IPS-18c (cell line): Measurements from ENCODE around the gene GRIN2C.
A peak's percentile ranks its signal among the peaks of the same experiment; 100 is the strongest.
"Not testable (repeated sequence)": the region's sequence is repeated elsewhere in the genome, so short reads cannot be mapped to it uniquely, and the experiment has no call there.

ENCODE experiments used
- H3K4me3 ChIP-seq: 2 replicates; pipeline ENCODE4 v1.7.0; 2013; ENCODE audit warnings: low read depth, mild to moderate bottlenecking, low read length, moderate library complexity; ENCODE audit not compliant: insufficient read depth
- H3K9me3 ChIP-seq: one replicate; pipeline ENCODE4 v1.6.1; 2013; ENCODE audit warnings: mild to moderate bottlenecking, low read length, moderate library complexity; ENCODE audit not compliant: control insufficient read depth, insufficient read depth

GRIN2C gene

GRCh38 chr17:74859459-74860228 lies at the start of gene GRIN2C:
Gene GRIN2C, minus strand, starts transcription at chr17:74859885. Its CDS starts 4,793 bp downstream, at chr17:74855092.
- H3K4me3 ChIP-seq: peak within 1 kb of the TSS; percentile 44

GRCh38 chr17:74909097-74909496 lies 49.4 kb upstream of the GRIN2C start:
- not testable (repeated sequence) for H3K9me3 ChIP-seq, H3K4me3 ChIP-seq

More at GRCh38 chr17:74859459-74860228, at the start of gene GRIN2C:
- no peaks in the 10 kb centered on the region for H3K9me3 ChIP-seq

DNA sequence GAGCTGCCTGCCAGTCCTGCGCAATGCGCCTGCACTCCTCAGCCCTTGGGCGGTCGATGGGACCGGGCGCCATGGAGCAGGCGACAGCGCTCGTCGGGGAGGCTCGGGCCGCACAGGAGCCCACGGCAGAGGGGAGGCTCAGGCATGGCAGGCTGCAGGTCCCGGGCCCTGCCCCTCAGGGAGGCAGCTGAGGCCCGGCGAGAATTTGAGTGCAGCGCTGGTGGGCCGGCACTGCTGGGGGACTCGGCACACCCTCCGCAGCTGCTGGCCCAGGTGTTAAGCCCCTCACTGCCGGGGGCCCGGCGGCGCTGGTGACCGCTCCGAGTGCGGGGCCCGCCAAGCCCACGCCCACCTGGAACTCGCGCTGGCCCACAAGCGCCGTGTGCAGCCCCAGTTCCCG lies 47.3 kb upstream of the GRIN2C start:
- H3K4me3 ChIP-seq: no peak overlapping the region
- no peaks in the 10 kb centered on the region for H3K9me3 ChIP-seq

DNA sequence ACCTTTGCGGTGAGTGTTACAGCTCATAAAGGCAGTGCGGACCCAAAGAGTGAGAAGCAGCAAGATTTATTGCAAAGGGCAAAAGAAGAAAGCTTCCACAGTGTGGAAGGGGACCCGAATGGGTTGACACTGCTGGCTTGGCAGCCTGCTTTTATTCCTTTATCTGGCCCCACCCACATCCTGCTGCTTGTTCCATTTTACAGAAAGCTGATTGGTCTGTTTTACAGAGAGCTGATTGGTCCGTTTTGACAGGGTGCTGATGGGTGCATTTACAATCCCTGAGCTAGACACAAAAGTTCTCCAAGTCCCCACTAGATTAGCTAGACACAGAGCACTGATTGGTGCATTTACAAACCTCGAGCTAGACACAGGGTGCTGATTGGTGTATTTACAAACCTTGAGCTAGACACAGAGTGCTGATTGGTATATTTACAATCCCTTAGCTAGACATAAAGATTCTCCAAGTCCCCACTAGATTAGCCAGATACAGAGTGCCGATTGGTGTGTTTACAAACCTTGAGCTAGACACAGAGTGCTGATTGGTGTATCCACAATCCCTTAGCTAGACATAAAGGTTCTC lies 46.6 kb upstream of the GRIN2C start:
- not testable (repeated sequence) for H3K4me3 ChIP-seq, H3K9me3 ChIP-seq

GRCh38 chr17:74904687-74905409 lies 45.2 kb upstream of the GRIN2C start:
- Histone ChIP-seq H3K4me3 (no peak overlapping the region), H3K9me3 (no peaks in the 10 kb centered on the region)

DNA sequence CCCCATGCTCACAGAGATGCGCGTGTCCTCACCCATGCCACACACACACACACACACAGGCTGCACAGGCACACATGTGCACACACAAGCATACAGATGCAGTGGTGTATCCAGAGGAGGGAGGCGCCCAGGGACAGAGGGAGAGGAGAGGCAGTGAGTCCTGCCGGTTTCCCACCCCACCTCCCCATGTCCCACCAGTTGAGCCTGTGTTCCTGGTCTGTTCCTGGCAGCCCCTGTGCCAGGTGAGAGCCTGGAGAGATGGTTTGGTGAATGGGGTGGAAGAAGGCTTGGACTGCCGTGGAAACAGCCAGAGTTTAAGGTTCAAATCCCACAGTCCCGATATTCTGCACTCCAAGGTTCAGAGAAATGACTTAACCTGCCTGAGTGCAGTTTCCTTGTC lies 44.0 kb upstream of the GRIN2C start:
- no peak overlapping the region for H3K4me3 ChIP-seq
- no peaks in the 10 kb centered on the region for H3K9me3 ChIP-seq

DNA sequence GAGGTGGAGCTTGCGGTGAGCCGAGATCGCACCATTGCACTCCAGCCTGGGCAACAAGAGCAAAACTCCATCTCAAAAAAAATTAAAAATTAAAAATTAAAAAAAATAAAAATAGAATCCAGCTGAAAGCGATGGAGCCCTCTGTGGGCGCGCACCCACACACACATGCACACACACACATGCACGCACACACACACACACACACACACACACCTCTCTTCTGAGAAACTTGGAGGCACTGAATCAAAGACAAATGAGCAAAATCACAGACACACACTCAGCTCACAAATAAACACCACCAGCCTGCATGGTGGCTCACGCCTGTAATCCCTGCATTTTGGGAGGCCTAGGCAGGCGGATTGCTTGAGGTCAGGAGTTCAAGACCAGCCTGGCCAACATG lies 43.3 kb upstream of the GRIN2C start:
- Histone ChIP-seq H3K9me3 (no peaks in the 10 kb centered on the region), H3K4me3 (no peak overlapping the region)

DNA sequence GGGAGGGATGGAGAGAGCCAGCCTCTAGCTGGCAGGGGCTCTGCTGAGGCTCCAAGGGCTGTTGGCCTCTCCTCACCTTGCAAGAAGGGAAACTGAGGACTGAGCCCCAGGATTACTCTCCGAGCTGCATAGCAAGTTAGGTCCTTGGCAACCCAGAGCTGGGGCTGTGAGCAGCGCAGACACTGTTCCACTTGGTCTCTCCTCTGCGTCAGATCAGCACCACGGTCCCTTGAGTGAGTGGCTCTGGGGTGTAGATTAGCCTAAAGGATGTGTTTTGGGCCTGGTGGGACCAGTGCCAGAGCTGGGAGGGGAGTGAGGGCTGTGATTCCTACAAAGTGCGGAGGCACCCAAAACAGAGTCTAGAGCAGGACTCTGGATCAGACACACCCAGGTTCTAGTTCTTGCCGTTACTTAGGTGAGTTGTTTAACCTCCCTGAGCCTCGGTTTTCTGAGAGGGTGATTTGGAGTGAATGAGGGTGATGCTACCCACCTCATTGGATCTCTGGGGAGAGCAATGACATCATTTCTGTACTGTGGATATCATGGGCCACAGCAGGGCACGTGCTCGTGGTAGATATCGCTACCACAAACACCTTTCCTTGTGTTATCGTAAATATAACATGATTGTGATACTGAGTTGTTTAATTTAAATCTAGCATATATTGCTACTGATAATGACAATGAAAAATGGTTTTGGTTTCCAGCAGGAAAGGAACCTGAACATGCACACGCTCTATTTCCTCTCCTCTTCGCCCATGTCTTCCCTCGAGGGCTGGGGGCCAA lies 41.9 kb upstream of the GRIN2C start:
- Histone ChIP-seq H3K4me3 (no peak overlapping the region), H3K9me3 (no peaks in the 10 kb centered on the region)

DNA sequence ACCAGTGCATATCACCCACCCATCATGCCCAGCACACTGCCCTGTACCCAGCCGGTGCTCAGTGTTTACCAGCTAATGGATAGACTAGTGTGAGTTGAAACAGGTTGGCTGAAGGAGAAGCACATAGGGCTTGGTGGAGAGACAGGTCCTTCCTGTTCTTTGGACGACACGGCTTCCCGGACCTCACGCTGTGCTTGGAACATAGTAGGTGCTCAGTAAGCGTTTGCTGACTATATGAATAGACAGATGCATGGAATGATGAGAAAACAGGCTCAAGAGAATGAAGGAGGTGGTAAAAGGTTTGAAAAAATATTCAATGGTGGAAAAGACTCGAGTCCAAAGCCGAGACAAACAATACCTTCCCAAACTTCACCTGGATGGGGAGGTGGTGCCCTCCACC lies 40.5 kb upstream of the GRIN2C start:
- H3K9me3 ChIP-seq: no peaks in the 10 kb centered on the region
- H3K4me3 ChIP-seq: no peak overlapping the region

GRCh38 chr17:74898376-74898946 lies 38.8 kb upstream of the GRIN2C start:
- no peaks in the 10 kb centered on the region for H3K9me3 ChIP-seq
- H3K4me3 ChIP-seq: no peak overlapping the region

DNA sequence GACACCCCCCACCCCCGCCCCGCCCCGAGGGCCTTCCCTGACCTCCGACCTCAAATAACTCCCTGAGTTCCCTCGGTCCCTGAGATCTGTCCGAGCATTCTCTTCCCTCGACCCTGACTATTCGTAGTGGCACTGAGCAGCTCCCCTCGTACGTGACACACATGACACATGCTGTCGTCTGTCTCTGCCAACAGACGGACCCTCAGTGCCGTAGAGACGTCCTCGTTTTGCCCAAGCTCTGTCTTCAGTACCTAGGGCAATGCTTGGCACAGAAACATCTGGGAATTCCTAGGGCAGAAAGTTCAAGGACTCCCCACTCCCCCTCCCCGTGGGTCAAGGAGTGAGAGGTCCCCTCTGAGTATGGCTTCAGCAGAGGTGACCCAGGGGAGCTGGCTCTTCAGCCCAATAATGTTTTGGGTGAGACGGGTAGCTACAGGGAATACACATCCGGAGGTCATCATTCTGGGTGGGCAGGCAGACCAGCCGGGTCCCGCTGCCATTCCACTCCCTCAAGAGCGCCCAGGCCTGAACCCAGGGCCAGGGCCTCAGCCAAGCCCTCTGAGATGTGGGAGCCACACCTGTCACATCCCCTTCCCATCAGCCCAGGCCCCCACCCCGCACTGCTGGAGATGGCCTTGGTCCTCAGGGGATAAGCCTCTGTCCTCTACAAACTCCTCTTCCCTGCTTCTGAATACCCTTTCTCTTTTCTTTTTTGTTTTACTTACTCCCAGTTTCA lies 34.4 kb upstream of the GRIN2C start:
- H3K4me3 ChIP-seq: peak overlapping the region; percentile 58
- H3K9me3 ChIP-seq: no peaks in the 10 kb centered on the region

DNA sequence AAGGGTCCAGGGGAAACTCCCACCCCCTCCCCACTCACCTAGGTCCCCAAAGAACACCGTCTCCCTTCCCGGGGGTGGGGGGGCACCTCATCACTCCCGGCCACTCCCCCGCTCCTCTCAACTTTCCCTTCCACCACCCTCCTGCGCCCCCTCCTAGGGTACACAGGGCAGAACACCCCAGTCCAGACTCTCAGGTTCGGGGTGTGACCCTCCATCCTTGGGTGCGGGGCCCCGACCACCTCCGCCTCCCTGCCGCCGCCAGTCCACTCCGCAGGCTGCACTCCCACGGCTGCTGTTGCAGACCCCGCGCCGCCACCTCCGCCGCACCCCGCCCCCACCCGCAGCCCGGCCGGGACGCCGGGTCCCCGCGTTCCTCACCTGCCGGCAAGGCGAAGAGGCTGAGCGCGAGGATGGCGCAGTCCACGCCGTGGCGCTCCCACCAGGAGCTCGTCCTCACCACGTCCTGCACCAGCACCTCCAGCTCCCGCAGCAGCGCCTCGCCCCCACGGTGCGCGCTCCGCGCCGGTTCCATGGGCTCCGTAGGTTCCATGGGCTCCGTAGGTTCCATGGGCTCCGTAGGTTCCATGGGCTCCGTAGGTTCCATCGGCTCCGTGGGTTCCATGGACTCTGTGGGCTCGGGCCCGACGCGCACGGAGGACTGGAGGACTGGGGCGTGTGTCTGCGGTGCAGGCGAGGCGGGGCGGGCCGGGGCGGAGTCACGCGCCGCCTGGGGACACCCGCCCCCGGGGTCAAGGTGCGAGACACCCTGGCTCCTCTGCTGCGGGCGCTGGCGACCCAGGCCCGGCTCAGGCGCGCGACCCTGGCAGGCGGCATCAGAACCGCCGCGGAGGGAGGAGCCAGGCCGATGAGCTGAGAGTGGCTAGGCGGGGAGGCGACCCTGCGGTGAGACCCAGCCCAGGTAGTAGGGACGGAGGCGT lies 33.6 kb upstream of the GRIN2C start, which contains the start of gene FADS6:
FADS6 (minus strand) TSS at position 660 of the 938 bp plus-strand sequence; CDS start at position 622, 38 bp downstream.
- Histone ChIP-seq H3K9me3 (no peaks in the 10 kb centered on the region), H3K4me3 (peak within 1 kb of the TSS; percentile 58)

DNA sequence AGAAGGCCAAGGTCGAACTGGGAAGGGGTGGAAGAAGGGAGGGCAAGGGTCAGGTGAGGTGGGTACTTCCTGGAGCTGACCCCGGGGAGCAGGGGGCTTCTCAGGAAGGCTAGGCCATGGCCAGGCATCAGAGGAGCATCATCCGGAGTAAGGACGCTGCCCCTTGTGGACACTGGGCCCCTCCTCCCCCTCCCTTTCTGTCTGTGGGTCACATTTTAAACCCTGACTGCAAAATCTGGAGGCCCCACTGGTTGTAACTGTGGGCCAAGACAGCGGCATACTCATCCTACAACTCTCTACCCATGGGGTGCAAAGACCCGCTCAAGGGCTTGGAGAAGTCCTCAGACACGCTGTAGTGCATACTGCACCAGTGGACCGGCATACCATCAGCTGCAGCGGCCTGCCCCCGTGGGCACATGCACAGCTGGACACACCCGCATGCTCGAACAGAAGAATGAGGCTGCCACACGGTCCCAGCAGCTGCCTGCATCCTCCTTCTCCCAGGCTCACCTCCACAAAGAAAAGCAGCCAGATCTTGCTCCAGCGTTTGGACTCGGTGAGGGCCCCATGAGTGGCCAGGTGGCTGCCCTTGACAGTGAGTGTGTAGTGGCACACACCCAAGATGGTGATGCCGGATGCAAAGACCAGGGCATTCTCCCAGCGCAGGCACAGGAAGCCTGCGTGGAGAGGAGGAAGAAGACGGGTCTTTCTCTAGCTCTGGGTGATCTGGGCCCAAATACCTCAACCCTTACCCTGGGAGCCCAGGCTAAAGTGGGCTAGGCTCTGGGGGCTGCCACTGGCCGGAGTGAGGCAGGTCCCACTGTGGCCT lies 32.5 kb upstream of the GRIN2C start:
- Histone ChIP-seq H3K4me3 (no peak overlapping the region), H3K9me3 (no peaks in the 10 kb centered on the region)

DNA sequence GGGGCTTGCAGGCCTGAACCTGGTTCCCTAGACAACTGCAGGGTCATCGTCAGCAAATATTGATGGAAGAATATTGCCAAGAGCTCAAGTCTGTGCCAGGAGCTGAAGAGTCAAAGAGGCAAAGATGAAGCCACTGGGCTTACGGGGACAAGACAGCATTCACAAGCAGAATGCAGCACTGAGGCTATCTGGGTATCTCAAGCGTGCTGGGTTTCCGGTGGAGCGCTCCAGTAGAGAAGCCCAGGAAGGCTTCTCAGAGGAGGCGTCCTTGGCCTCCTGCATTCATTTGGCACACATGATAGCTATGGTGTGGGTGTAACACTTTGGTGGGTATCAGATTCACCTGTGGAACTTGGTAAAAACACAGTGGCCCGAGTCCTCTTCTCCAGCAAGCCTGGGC lies 30.9 kb upstream of the GRIN2C start:
- no peak overlapping the region for H3K4me3 ChIP-seq
- H3K9me3 ChIP-seq: no peaks in the 10 kb centered on the region

DNA sequence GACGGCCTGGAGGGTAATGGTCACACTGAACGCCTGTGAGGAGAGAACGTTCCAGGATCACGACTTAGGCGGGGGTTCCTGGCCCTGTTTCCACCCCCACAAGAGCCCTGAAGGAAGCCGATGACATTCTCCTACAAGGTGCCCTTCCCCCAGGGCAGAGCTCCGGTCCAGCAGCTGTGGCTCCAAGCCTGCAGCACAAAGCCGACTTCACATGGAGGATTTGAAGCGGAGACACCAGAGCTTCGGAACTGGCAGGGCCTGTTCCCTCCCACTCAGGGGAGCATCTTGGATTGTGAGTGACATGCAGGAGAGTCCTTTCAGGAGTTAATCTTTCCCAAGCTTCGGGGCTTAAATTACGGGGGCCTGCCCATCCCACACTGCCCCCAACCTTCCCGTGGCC lies 28.8 kb upstream of the GRIN2C start:
- no peak overlapping the region for H3K4me3 ChIP-seq
- no peaks in the 10 kb centered on the region for H3K9me3 ChIP-seq
